HG02840 (cell line): ENCODE data around the gene RAD18.

Experiments used
- ATAC-seq: cut with Tn5 transposase; IDR thresholded peaks from one replicate; pipeline ENCODE4 v1.9.1; 2021; ENCODE audit warnings: mild to moderate bottlenecking, moderate library complexity, moderate number of reproducible peaks; ENCODE audit not compliant: unreplicated experiment, low FRiP score

Gene RAD18

GRCh38 chr3:8909160-8909559 is 54.1 kb downstream of the RAD18 start:
- no peak for ATAC-seq

- no peak for ATAC-seq
Observed at GRCh38 chr3:8903191-8903590, 60.1 kb downstream of the RAD18 start.

- ATAC-seq = no peak
Observed at GRCh38 chr3:8900869-8901268, 62.4 kb downstream of the RAD18 start.

- ATAC-seq = no peak
Observed at GRCh38 chr3:8899876-8900460, 63.3 kb downstream of the RAD18 start.

GRCh38 chr3:8895829-8896228 is 67.4 kb downstream of the RAD18 start:
- ATAC-seq = no peak

GRCh38 chr3:8893001-8893400 is 70.3 kb downstream of the RAD18 start:
- ATAC-seq = no peak

- no peak for ATAC-seq
Observed at GRCh38 chr3:8891774-8892173, 71.5 kb downstream of the RAD18 start.

GRCh38 chr3:8891303-8891702 is 72.0 kb downstream of the RAD18 start:
- ATAC-seq = no peak

GRCh38 chr3:8888301-8888915 is 74.9 kb downstream of the RAD18 start:
- no peak for ATAC-seq

GRCh38 chr3:8887435-8888300 is 75.6 kb downstream of the RAD18 start:
- ATAC-seq = no peak

GRCh38 chr3:8886546-8886945 is 76.7 kb downstream of the RAD18 start:
- no peak for ATAC-seq

GRCh38 chr3:8885536-8886316 is 77.5 kb downstream of the RAD18 start:
- no peak for ATAC-seq

- ATAC-seq = no peak
Observed at GRCh38 chr3:8884630-8885290, 78.5 kb downstream of the RAD18 start.

GRCh38 chr3:8882642-8883041 is 80.6 kb downstream of the RAD18 start:
- ATAC-seq = no peak

- ATAC-seq = no peak
Observed at GRCh38 chr3:8882171-8882593, 81.1 kb downstream of the RAD18 start.

GRCh38 chr3:8879347-8879944 is 83.8 kb downstream of the RAD18 start:
- ATAC-seq = no peak

- no peak for ATAC-seq
Observed at GRCh38 chr3:8875836-8876235, 87.4 kb downstream of the RAD18 start.

- no peak for ATAC-seq
Observed at GRCh38 chr3:8873740-8874139, 89.5 kb downstream of the RAD18 start.

GRCh38 chr3:8872261-8872660 is 91.0 kb downstream of the RAD18 start:
- no peak for ATAC-seq

GRCh38 chr3:8871306-8871705 is 92.0 kb downstream of the RAD18 start:
- no peak for ATAC-seq
